HG03097 (cell line): Measurements from ENCODE around the gene CDK5RAP3.
"Not testable (repeated sequence)": the region's sequence is repeated elsewhere in the genome, so short reads cannot be mapped to it uniquely, and the experiment has no call there.

Source experiments
- ATAC-seq: cut with Tn5 transposase; IDR thresholded peaks from one replicate; pipeline ENCODE4 v1.9.1; 2021; ENCODE audit not compliant: unreplicated experiment, low FRiP score

CDK5RAP3 gene

GRCh38 chr17:47969930-47970724 lies 786 bp upstream of the CDK5RAP3 start:
- ATAC-seq, result no peak

GRCh38 chr17:47973541-47973940 lies 2.6 kb downstream of the CDK5RAP3 start:
- ATAC-seq, result no peak

- ATAC-seq, result no peak
Measured at GRCh38 chr17:47975189-47975822, 4.4 kb downstream of the CDK5RAP3 start.

GRCh38 chr17:47975823-47976205 lies 4.9 kb downstream of the CDK5RAP3 start:
- no peak for ATAC-seq

GRCh38 chr17:47978324-47978723 lies 7.4 kb downstream of the CDK5RAP3 start:
- ATAC-seq, result no peak

- ATAC-seq, result no peak
Measured at GRCh38 chr17:47980541-47980940, 9.6 kb downstream of the CDK5RAP3 start.

- no peak for ATAC-seq
Measured at GRCh38 chr17:47981462-47981861, 10.5 kb downstream of the CDK5RAP3 start.

GRCh38 chr17:47982091-47982617 lies 11.2 kb downstream of the CDK5RAP3 start:
- ATAC-seq, result no peak

GRCh38 chr17:47982645-47983390 lies 11.9 kb downstream of the CDK5RAP3 start:
- no peak for ATAC-seq

- ATAC-seq, result no peak
Measured at GRCh38 chr17:47983492-47984223, 12.7 kb downstream of the CDK5RAP3 start.

- ATAC-seq, result no peak
Measured at GRCh38 chr17:47986520-47986919, 15.6 kb downstream of the CDK5RAP3 start.

GRCh38 chr17:47987240-47987835 lies 16.4 kb downstream of the CDK5RAP3 start:
- ATAC-seq, result no peak

- ATAC-seq, result not testable (repeated sequence)
Measured at GRCh38 chr17:47988445-47988844, 17.5 kb downstream of the CDK5RAP3 start.

- ATAC-seq, result no peak
Measured at GRCh38 chr17:47989159-47989558, 18.2 kb downstream of the CDK5RAP3 start.

- no peak for ATAC-seq
Measured at GRCh38 chr17:47989700-47990099, 18.8 kb downstream of the CDK5RAP3 start.

GRCh38 chr17:47990962-47991731 lies 20.2 kb downstream of the CDK5RAP3 start:
- ATAC-seq, result no peak

GRCh38 chr17:47992216-47992615 lies 21.3 kb downstream of the CDK5RAP3 start:
- ATAC-seq, result no peak

GRCh38 chr17:47993031-47993564 lies 22.2 kb downstream of the CDK5RAP3 start:
- ATAC-seq, result no peak

- ATAC-seq, result no peak
Measured at GRCh38 chr17:47993964-47994363, 23.1 kb downstream of the CDK5RAP3 start.
